Omental fat pad (tissue), 4 donors: ENCODE measurements around the gene SLC16A8. TPM values are rescaled to one million over a fixed set of nuclear protein-coding genes. Genes with fewer than 3 reads are reported as not detected.
"Not testable (repeated sequence)": the region's sequence is repeated elsewhere in the genome, so short reads cannot be mapped to it uniquely, and the experiment has no call there.

Experiments used
- ATAC-seq: fragments of 150-250 bp; one replicate; pipeline ENCODE4 v1.9.1; 2016; ENCODE audit warnings: mild to moderate bottlenecking, moderate library complexity; ENCODE audit not compliant: low FRiP score
- DNase-seq: peaks from one replicate; pipeline ENCODE4 v3.0.0-alpha.2; 2019; ENCODE audit warnings: low spot score
- CTCF ChIP-seq, 3 donors: fragments of 450-650 bp; IDR thresholded peaks; one replicate each; pipeline ENCODE4 v1.5.1; 2016 to 2017; ENCODE audit warnings: antibody characterized with exemption in 3 of 3, mild to moderate bottlenecking in 3 of 3, moderate library complexity in 2 of 3
- total RNA-seq, 4 donors: library from RNA; depleted of rRNA; stranded (reverse); fragments of >200 nt; gene quantifications; one replicate each; pipeline ENCODE4 v1.1.0, GENCODE V29; 2016

SLC16A8 gene
- total RNA-seq, 4 donors from 2014 or later = 0.24 to 3.2 (median 0.88) TPM

- DNase-seq (no peak), ATAC-seq (no peak)
- no peak for TF ChIP-seq CTCF (IDR thresholded peaks at IDR 0.05)
Measured at GRCh38 chr22:38040953-38041759, 42.8 kb downstream of the SLC16A8 start.

GRCh38 chr22:38038890-38039812, 44.8 kb downstream of the SLC16A8 start:
- ATAC-seq (no peak), DNase-seq (no peak)
- no peak for TF ChIP-seq CTCF (IDR thresholded peaks at IDR 0.05)

GRCh38 chr22:38038426-38038825, 45.6 kb downstream of the SLC16A8 start:
- no peak for ATAC-seq
- DNase-seq = no peak
- TF ChIP-seq CTCF (IDR thresholded peaks at IDR 0.05) = no peak

GRCh38 chr22:38037367-38038150, 46.4 kb downstream of the SLC16A8 start:
- ATAC-seq, DNase-seq: not testable (repeated sequence)

GRCh38 chr22:38036392-38037062, 47.5 kb downstream of the SLC16A8 start:
- TF ChIP-seq CTCF (IDR thresholded peaks at IDR 0.05) = no peak
- DNase-seq (no peak), ATAC-seq (no peak)

GRCh38 chr22:38035530-38035885, 48.5 kb downstream of the SLC16A8 start:
- TF ChIP-seq CTCF (IDR thresholded peaks at IDR 0.05) = no peak
- ATAC-seq = no peak
- no peak for DNase-seq
